Esophagus squamous epithelium (tissue), 5 donors: ENCODE measurements around the gene CD40. TPM values are rescaled to one million over a fixed set of nuclear protein-coding genes. Genes with fewer than 3 reads are reported as not detected.

Experiments used
- DNase-seq: peaks from one replicate; lab custom pipeline; 2025; lab: John Stamatoyannopoulos, UW
- H3K27ac ChIP-seq, 4 donors: fragments of 200-600 bp; sonication (generic); one replicate each; pipeline ENCODE4 v1.5.1; 2016 to 2019; ENCODE audit warnings: mild to moderate bottlenecking in 1 of 4
- H3K27me3 ChIP-seq, 4 donors: fragments of 200-600 bp; sonication (generic); 1 replicate in 3 of 4; 2 replicates in 1 of 4; pipeline versions ENCODE4 v1.5.1 to v1.6.0; 2017 to 2021; ENCODE audit warnings: antibody characterized with exemption in 1 of 4
- H3K36me3 ChIP-seq, 3 donors: fragments of 200-600 bp; sonication (generic); one replicate each; pipeline ENCODE4 v1.5.1; 2016 to 2019
- H3K4me1 ChIP-seq, 3 donors: fragments of 200-600 bp; sonication (generic); one replicate each; pipeline ENCODE4 v1.5.1; 2017 to 2019
- H3K4me3 ChIP-seq, 4 donors: fragments of 200-600 bp; sonication (generic); 1 replicate in 3 of 4; 2 replicates in 1 of 4; pipeline ENCODE4 v1.5.1; 2016 to 2019; ENCODE audit warnings: mild to moderate bottlenecking in 2 of 4, moderate library complexity in 1 of 4
- H3K9me3 ChIP-seq, 3 donors: fragments of 200-600 bp; sonication (generic); one replicate each; pipeline ENCODE4 v1.5.1; 2016 to 2019
- CTCF ChIP-seq, 6 experiments: fragments of 450-650 bp in 4 of 6; fragments of 200-600 bp in 2 of 6; sonication (generic) in 2 of 6; IDR thresholded peaks; one replicate each; pipeline ENCODE4 v1.5.1; 2016 to 2019; ENCODE audit warnings: antibody characterized with exemption in 6 of 6, mild to moderate bottlenecking in 4 of 6, moderate library complexity in 4 of 6
- POLR2A ChIP-seq, 4 donors: fragments of 450-650 bp; IDR thresholded peaks; one replicate each; pipeline ENCODE4 v1.6.1; 2017; ENCODE audit warnings: antibody characterized with exemption in 4 of 4, mild to moderate bottlenecking in 4 of 4, moderate library complexity in 3 of 4
- WGBS, 2 donors: methylation state at CpG; one replicate each; pipeline ENCODE4 v1.1.5; 2018; 5-methylcytosine and 5-hydroxymethylcytosine counted together
- intact Hi-C: fragments of 100-400 bp; cut with DNase I; formaldehyde crosslinking; loops from one replicate; pipeline ENCODE4 v1.15.0; 2022
- total RNA-seq, 4 donors: library from RNA; depleted of rRNA; stranded (reverse); fragments of >200 nt; gene quantifications; one replicate each; pipeline ENCODE4 v1.1.0, GENCODE V29; 2016
- donor health status: DM: yes; HTN: yes; CAD: no.

The CD40 gene
- total RNA-seq, 4 donors from 2014 or later, result 3.2 to 15.3 (median 10.2) TPM

GRCh38 chr20:46074006-46074405 is 44.1 kb upstream of the CD40 start:
- Histone ChIP-seq H3K27ac (no peak overlapping the region), H3K4me3 (no peak overlapping the region), H3K27me3 (no peaks in the 10 kb centered on the region), H3K4me1 (peaks cover 0 to 7% (median 0%) of the 10 kb centered on the region in 3 donors), H3K9me3 (no peaks in the 10 kb centered on the region), H3K36me3 (peaks cover 0 to 73% (median 17%) of the 10 kb centered on the region in 3 donors)
- intact Hi-C loops, result no loop called here
- DNase-seq, result no peak
- no peak for TF ChIP-seq POLR2A (IDR thresholded peaks at IDR 0.05)
- TF ChIP-seq CTCF (IDR thresholded peaks at IDR 0.05), result no peak
- 70 to 100% methylated on average over 2 to 3 of the region's 3 CpGs for WGBS, 2 donors

- intact Hi-C loops, result no loop called here
- Histone ChIP-seq H3K27me3 (no peaks in the 10 kb centered on the region), H3K4me3 (no peak overlapping the region), H3K4me1 (peaks cover 0 to 21% (median 0%) of the 10 kb centered on the region in 3 donors), H3K36me3 (peaks cover 0 to 64% (median 14%) of the 10 kb centered on the region in 3 donors), H3K9me3 (no peaks in the 10 kb centered on the region), H3K27ac (no peak overlapping the region)
- WGBS, 2 donors, result 86 to 89% methylated on average over 7 of the region's 7 CpGs
- no peak for TF ChIP-seq POLR2A (IDR thresholded peaks at IDR 0.05)
- no peak for TF ChIP-seq CTCF (IDR thresholded peaks at IDR 0.05)
- DNase-seq, result no peak
Measured at GRCh38 chr20:46076806-46077205, 41.3 kb upstream of the CD40 start.

DNA sequence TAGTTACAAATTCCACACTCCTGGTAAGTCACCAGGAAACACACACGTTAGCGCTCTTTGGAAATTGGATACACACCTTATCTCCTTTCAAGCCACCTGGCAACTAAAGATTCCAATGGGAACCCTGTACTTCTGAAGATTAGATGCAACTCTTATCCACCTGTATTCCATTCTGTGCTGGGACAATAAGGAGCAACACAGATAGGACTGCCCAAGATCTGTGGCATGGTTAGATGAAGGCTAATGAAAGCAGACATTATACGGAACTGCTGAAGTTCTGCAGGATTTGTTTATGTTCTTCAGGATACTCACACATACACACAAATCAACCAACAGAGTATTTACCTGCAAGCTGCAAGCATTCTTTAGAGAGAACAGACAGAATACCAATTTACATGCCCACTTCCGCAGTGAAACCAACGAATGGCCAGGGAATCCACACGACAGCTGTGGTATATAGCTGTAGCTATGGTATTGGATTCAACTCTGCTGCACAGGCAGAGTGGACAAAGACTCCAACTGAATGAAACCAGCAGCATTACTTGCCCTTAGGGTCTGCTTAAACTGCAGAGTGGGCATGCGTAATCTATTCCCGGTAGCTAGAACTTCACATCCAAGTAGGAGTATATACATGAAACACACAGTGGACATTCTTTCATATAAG is 40.3 kb upstream of the CD40 start:
- Histone ChIP-seq H3K4me3 (no peak overlapping the region), H3K36me3 (peaks cover 0 to 64% (median 14%) of the 10 kb centered on the region in 3 donors), H3K9me3 (no peaks in the 10 kb centered on the region), H3K4me1 (peaks cover 0 to 25% (median 3%) of the 10 kb centered on the region in 3 donors), H3K27me3 (no peaks in the 10 kb centered on the region), H3K27ac (no peak overlapping the region)
- 82 to 92% methylated on average over 7 to 8 of the region's 8 CpGs for WGBS, 2 donors
- TF ChIP-seq CTCF (IDR thresholded peaks at IDR 0.05) (no peak), POLR2A (IDR thresholded peaks at IDR 0.05) (no peak)
- intact Hi-C loops, result no loop called here
- no peak for DNase-seq

- WGBS, 2 donors, result 82 to 86% methylated on average over 6 to 7 of the region's 7 CpGs
- intact Hi-C loops, result no loop called here
- peaks cover 0 to 57% (median 14%) of the 10 kb centered on the region in 3 donors for H3K36me3 ChIP-seq
- TF ChIP-seq POLR2A (IDR thresholded peaks at IDR 0.05), result no peak
- TF ChIP-seq CTCF (IDR thresholded peaks at IDR 0.05), result no peak
- no peak for DNase-seq
- H3K4me1 ChIP-seq, result peaks cover 0 to 37% (median 10%) of the 10 kb centered on the region in 3 donors
- no peak overlapping the region for H3K4me3 ChIP-seq
- no peak overlapping the region for H3K27ac ChIP-seq
- H3K27me3 ChIP-seq, result no peaks in the 10 kb centered on the region
- H3K9me3 ChIP-seq, result no peaks in the 10 kb centered on the region
Measured at GRCh38 chr20:46078954-46079353, 39.2 kb upstream of the CD40 start.

DNA sequence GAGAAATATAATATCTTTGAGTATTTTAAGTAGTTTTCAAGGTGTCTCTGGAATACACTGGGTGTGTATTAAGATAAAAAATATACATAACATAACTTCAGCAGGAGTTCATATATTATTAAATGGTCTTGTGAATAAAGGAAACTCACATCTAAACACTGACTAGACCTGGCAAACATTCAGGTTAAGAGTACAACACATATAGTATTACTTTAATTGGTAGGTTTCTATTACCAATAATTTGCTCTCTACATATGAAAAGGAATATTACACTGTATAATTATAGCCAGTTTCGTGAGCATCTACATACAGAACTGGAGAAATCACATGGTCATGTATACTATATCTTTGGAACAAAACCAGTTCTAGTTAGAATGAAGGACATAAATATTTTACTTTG is 37.0 kb upstream of the CD40 start:
- intact Hi-C loops, result no loop called here
- Histone ChIP-seq H3K27ac (no peak overlapping the region), H3K4me1 (peaks cover 10 to 58% (median 23%) of the 10 kb centered on the region in 3 donors), H3K9me3 (no peaks in the 10 kb centered on the region), H3K36me3 (peaks cover 0 to 36% (median 5%) of the 10 kb centered on the region in 3 donors), H3K27me3 (no peaks in the 10 kb centered on the region), H3K4me3 (no peak overlapping the region)
- TF ChIP-seq POLR2A (IDR thresholded peaks at IDR 0.05), result no peak
- no peak for TF ChIP-seq CTCF (IDR thresholded peaks at IDR 0.05)
- DNase-seq, result no peak
- WGBS, 2 donors, result 85 to 88% methylated on average over 1 of the region's 1 CpG
